ENCODE data around the gene CCZ1B. TPM values are rescaled to one million over a fixed set of nuclear protein-coding genes. Genes with fewer than 3 reads are reported as not detected.
"Not testable (repeated sequence)": the region's sequence is repeated elsewhere in the genome, so short reads cannot be mapped to it uniquely, and the experiment has no call there.

CCZ1B gene
- total and polyA plus RNA-seq, 5 donors from 2014 or later, result 18.3 to 90.3 (median 36.3) TPM

GRCh38 chr7:6843654-6844053 lies 17.6 kb upstream of the CCZ1B start:
- H3K27ac Mint-ChIP-seq; H3K4me1 ChIP-seq (ENCODE audit: control insufficient read depth, insufficient read depth, low read length, poor library complexity, severe bottlenecking); DNase-seq; H3K4me3 Mint-ChIP-seq; H3K9me3 ChIP-seq (ENCODE audit: control insufficient read depth in 2 of 2, low read length in 2 of 2); ATAC-seq (ENCODE audit: low read depth in 2 of 2); H3K36me3 ChIP-seq (ENCODE audit: control insufficient read depth, insufficient read depth, low read length); H3K4me3 ChIP-seq (ENCODE audit: low read depth, low read length); H3K4me1 Mint-ChIP-seq; H3K9me3 Mint-ChIP-seq; H3K27ac ChIP-seq (ENCODE audit: insufficient read depth, low read length, poor library complexity, severe bottlenecking); H3K27me3 ChIP-seq (ENCODE audit: control insufficient read depth, insufficient read depth, low read length); H3K36me3 Mint-ChIP-seq: not testable (repeated sequence)
- peaks cover 18% of the 10 kb centered on the region for H3K27me3 Mint-ChIP-seq

GRCh38 chr7:6843092-6843491 lies 17.0 kb upstream of the CCZ1B start:
- not testable (repeated sequence) for H3K9me3 Mint-ChIP-seq; H3K27me3 ChIP-seq (ENCODE audit: control insufficient read depth, insufficient read depth, low read length); H3K4me1 Mint-ChIP-seq; H3K27ac Mint-ChIP-seq; H3K4me3 ChIP-seq (ENCODE audit: low read depth, low read length); H3K4me1 ChIP-seq (ENCODE audit: control insufficient read depth, insufficient read depth, low read length, poor library complexity, severe bottlenecking); H3K36me3 Mint-ChIP-seq; H3K27ac ChIP-seq (ENCODE audit: insufficient read depth, low read length, poor library complexity, severe bottlenecking); H3K36me3 ChIP-seq (ENCODE audit: control insufficient read depth, insufficient read depth, low read length); DNase-seq; H3K9me3 ChIP-seq (ENCODE audit: control insufficient read depth in 2 of 2, low read length in 2 of 2); ATAC-seq (ENCODE audit: low read depth in 2 of 2); H3K4me3 Mint-ChIP-seq
- peaks cover 22% of the 10 kb centered on the region for H3K27me3 Mint-ChIP-seq

- H3K9me3 Mint-ChIP-seq; DNase-seq; H3K27me3 ChIP-seq (ENCODE audit: control insufficient read depth, insufficient read depth, low read length); H3K9me3 ChIP-seq (ENCODE audit: control insufficient read depth in 2 of 2, low read length in 2 of 2); H3K36me3 ChIP-seq (ENCODE audit: control insufficient read depth, insufficient read depth, low read length); H3K4me3 ChIP-seq (ENCODE audit: low read depth, low read length); H3K4me3 Mint-ChIP-seq; ATAC-seq (ENCODE audit: low read depth in 2 of 2); H3K36me3 Mint-ChIP-seq; H3K27ac Mint-ChIP-seq; H3K27ac ChIP-seq (ENCODE audit: insufficient read depth, low read length, poor library complexity, severe bottlenecking); H3K4me1 Mint-ChIP-seq; H3K4me1 ChIP-seq (ENCODE audit: control insufficient read depth, insufficient read depth, low read length, poor library complexity, severe bottlenecking): not testable (repeated sequence)
- H3K27me3 Mint-ChIP-seq, result peaks cover 17% of the 10 kb centered on the region
These were observed 16.3 kb upstream of the CCZ1B start for GRCh38 chr7:6842278-6842921.

- H3K4me1 ChIP-seq (ENCODE audit: control insufficient read depth, insufficient read depth, low read length, poor library complexity, severe bottlenecking); H3K4me3 ChIP-seq (ENCODE audit: low read depth, low read length); DNase-seq; H3K27me3 ChIP-seq (ENCODE audit: control insufficient read depth, insufficient read depth, low read length); H3K4me1 Mint-ChIP-seq; H3K36me3 Mint-ChIP-seq; H3K9me3 Mint-ChIP-seq; H3K36me3 ChIP-seq (ENCODE audit: control insufficient read depth, insufficient read depth, low read length); H3K27ac ChIP-seq (ENCODE audit: insufficient read depth, low read length, poor library complexity, severe bottlenecking); H3K4me3 Mint-ChIP-seq; H3K27ac Mint-ChIP-seq; ATAC-seq (ENCODE audit: low read depth in 2 of 2); H3K9me3 ChIP-seq (ENCODE audit: control insufficient read depth in 2 of 2, low read length in 2 of 2): not testable (repeated sequence)
- H3K27me3 Mint-ChIP-seq, result peaks cover 24% of the 10 kb centered on the region
These were observed 11.0 kb upstream of the CCZ1B start for GRCh38 chr7:6837081-6837480.

- peaks cover 33% of the 10 kb centered on the region for H3K27me3 Mint-ChIP-seq
- not testable (repeated sequence) for H3K4me3 Mint-ChIP-seq; H3K4me1 Mint-ChIP-seq; H3K4me1 ChIP-seq (ENCODE audit: control insufficient read depth, insufficient read depth, low read length, poor library complexity, severe bottlenecking); H3K4me3 ChIP-seq (ENCODE audit: low read depth, low read length); DNase-seq; H3K9me3 Mint-ChIP-seq; H3K27me3 ChIP-seq (ENCODE audit: control insufficient read depth, insufficient read depth, low read length); ATAC-seq (ENCODE audit: low read depth in 2 of 2); H3K27ac ChIP-seq (ENCODE audit: insufficient read depth, low read length, poor library complexity, severe bottlenecking); H3K27ac Mint-ChIP-seq; H3K9me3 ChIP-seq (ENCODE audit: control insufficient read depth in 2 of 2, low read length in 2 of 2); H3K36me3 ChIP-seq (ENCODE audit: control insufficient read depth, insufficient read depth, low read length); H3K36me3 Mint-ChIP-seq
These were observed 9.4 kb upstream of the CCZ1B start for GRCh38 chr7:6835521-6835920.

- Mint-ChIP-seq H3K27me3 (peaks cover 40% of the 10 kb centered on the region), H3K9me3 (peaks cover 0 to 3% (median 0%) of the 10 kb centered on the region in 7 donors), H3K4me3 (no peak overlapping the region), H3K4me1 (no peaks in the 10 kb centered on the region), H3K27ac (no peak overlapping the region), H3K36me3 (peaks cover 4% of the 10 kb centered on the region)
- Histone ChIP-seq H3K27me3 (ENCODE audit: control insufficient read depth, insufficient read depth, low read length) (peaks cover 11% of the 10 kb centered on the region), H3K9me3 (ENCODE audit: control insufficient read depth in 2 of 2, low read length in 2 of 2) (no peaks in the 10 kb centered on the region), H3K4me1 (ENCODE audit: control insufficient read depth, insufficient read depth, low read length, poor library complexity, severe bottlenecking) (no peaks in the 10 kb centered on the region), H3K27ac (ENCODE audit: insufficient read depth, low read length, poor library complexity, severe bottlenecking) (no peak overlapping the region), H3K4me3 (ENCODE audit: low read depth, low read length) (no peak overlapping the region), H3K36me3 (ENCODE audit: control insufficient read depth, insufficient read depth, low read length) (no peaks in the 10 kb centered on the region)
- DNase-seq (no peak), ATAC-seq (ENCODE audit: low read depth in 2 of 2) (no peak)
These were observed 7.6 kb upstream of the CCZ1B start for GRCh38 chr7:6833636-6834035.

GRCh38 chr7:6831018-6831725 lies 5.1 kb upstream of the CCZ1B start:
- H3K36me3 Mint-ChIP-seq, result no peaks in the 10 kb centered on the region
- Histone ChIP-seq H3K4me1 (ENCODE audit: control insufficient read depth, insufficient read depth, low read length, poor library complexity, severe bottlenecking) (no peaks in the 10 kb centered on the region), H3K36me3 (ENCODE audit: control insufficient read depth, insufficient read depth, low read length) (no peaks in the 10 kb centered on the region), H3K9me3 (ENCODE audit: control insufficient read depth in 2 of 2, low read length in 2 of 2) (no peaks in the 10 kb centered on the region), H3K27me3 (ENCODE audit: control insufficient read depth, insufficient read depth, low read length) (peaks cover 11% of the 10 kb centered on the region), H3K4me3 (ENCODE audit: low read depth, low read length) (no peak overlapping the region), H3K27ac (ENCODE audit: insufficient read depth, low read length, poor library complexity, severe bottlenecking) (no peak overlapping the region)
- H3K27me3 Mint-ChIP-seq, result peaks cover 38% of the 10 kb centered on the region
- ATAC-seq (ENCODE audit: low read depth in 2 of 2) (no peak), DNase-seq (no peak)
- H3K9me3 Mint-ChIP-seq, result peaks cover 0 to 1% (median 0%) of the 10 kb centered on the region in 7 donors
- H3K4me1 Mint-ChIP-seq, result peaks cover 0 to 4% (median 1%) of the 10 kb centered on the region in 4 donors
- H3K27ac Mint-ChIP-seq, result no peak overlapping the region
- no peak overlapping the region for H3K4me3 Mint-ChIP-seq

GRCh38 chr7:6830026-6830425 lies 4.0 kb upstream of the CCZ1B start:
- not testable (repeated sequence) for H3K27ac ChIP-seq (ENCODE audit: insufficient read depth, low read length, poor library complexity, severe bottlenecking); DNase-seq; H3K4me1 ChIP-seq (ENCODE audit: control insufficient read depth, insufficient read depth, low read length, poor library complexity, severe bottlenecking); H3K4me3 Mint-ChIP-seq; ATAC-seq (ENCODE audit: low read depth in 2 of 2); H3K27ac Mint-ChIP-seq; H3K4me1 Mint-ChIP-seq; H3K27me3 ChIP-seq (ENCODE audit: control insufficient read depth, insufficient read depth, low read length); H3K36me3 ChIP-seq (ENCODE audit: control insufficient read depth, insufficient read depth, low read length); H3K36me3 Mint-ChIP-seq; H3K4me3 ChIP-seq (ENCODE audit: low read depth, low read length); H3K9me3 ChIP-seq (ENCODE audit: control insufficient read depth in 2 of 2, low read length in 2 of 2); H3K9me3 Mint-ChIP-seq
- peaks cover 35% of the 10 kb centered on the region for H3K27me3 Mint-ChIP-seq
